HepG2 (cell line): ENCODE results near the gene TMEM156. TPM values are rescaled to one million over a fixed set of nuclear protein-coding genes. Genes with fewer than 3 reads are reported as not detected.

Source experiments
- ATAC-seq: fragments of 200-7000 bp; cut with Tn5 transposase; 3 replicates; pipeline ENCODE4 v1.9.1; 2020; ENCODE audit warnings: mild to moderate bottlenecking, moderate library complexity
- BruUV-seq: library from RNA; stranded (reverse); fragments of 400-500 nt; replicated peaks from 2 replicates; lab custom pipeline; 2021; lab: Mats Ljungman, UMichigan
- CTCF ChIA-PET: fragments of 300-600 bp; formaldehyde crosslinking; extraction: SDS; loops from one replicate; lab custom pipeline; 2021; ENCODE audit warnings: low total read pairs, inconsistent platforms, low intra/inter-chr PET ratio; lab: Yijun Ruan, JAX
- POLR2A ChIA-PET: fragments of 350-600 bp; sonication (Branson Sonifier 250); formaldehyde crosslinking; loops from one replicate; lab custom pipeline; 2020; ENCODE audit warnings: antibody characterized with exemption, inconsistent platforms; lab: Yijun Ruan, JAX
- DNase-seq: peaks from one replicate; pipeline ENCODE4 v3.0.0-alpha.2; 2015; ENCODE audit warnings: low spot score
- FAIRE-seq: peaks from 3 replicates; lab custom pipeline; 2011; peaks lifted over from hg19 to GRCh38; lab: Jason Lieb, UNC
- H2AFZ ChIP-seq: one replicate; pipeline ENCODE4 v1.6.1; 2011; ENCODE audit warnings: low read length, inconsistent platforms
- H3K27ac ChIP-seq: fragments of 300-600 bp; 3 replicates; pipeline ENCODE4 v1.8.0; 2011; ENCODE audit warnings: mixed run types, mild to moderate bottlenecking, mixed read lengths, low read length, inconsistent platforms; ENCODE audit not compliant: insufficient read depth; ENCODE audit errors: extremely low read length
- H3K27me3 ChIP-seq, 2 experiments: fragments of 200-600 bp in 1 of 2; 2 replicates in 1 of 2; 3 replicates in 1 of 2; pipeline versions ENCODE4 v1.6.0 to v1.8.0; 2011; ENCODE audit warnings: low read length in 2 of 2, mild to moderate bottlenecking in 2 of 2, moderate library complexity in 2 of 2, inconsistent platforms in 1 of 2; ENCODE audit not compliant: insufficient read depth in 2 of 2, control insufficient read depth in 1 of 2
- H3K36me3 ChIP-seq, 2 experiments: fragments of 200-600 bp in 1 of 2; replicated peaks in 1 of 2; 2 replicates in 1 of 2; 3 replicates in 1 of 2; pipeline versions ENCODE4 v1.5.1 to v1.8.0; 2011; ENCODE audit warnings: low read length in 2 of 2, inconsistent platforms in 1 of 2; ENCODE audit not compliant: insufficient read depth in 2 of 2, control insufficient read depth in 1 of 2
- H3K4me1 ChIP-seq: 2 replicates; pipeline ENCODE4 v1.5.1; 2012; ENCODE audit warnings: low read length, inconsistent platforms; ENCODE audit not compliant: insufficient read depth
- H3K4me2 ChIP-seq: 2 replicates; pipeline ENCODE4 v1.6.0; 2011; ENCODE audit warnings: low read depth, low read length, inconsistent platforms
- H3K4me3 ChIP-seq, 3 experiments: fragments of 200-600 bp in 1 of 3; sonication (generic), shearing (Covaris generic) in 1 of 3; replicated peaks in 1 of 3; 2 replicates each; pipeline ENCODE4 v1.5.1; 2011 to 2016; ENCODE audit warnings: low read length in 3 of 3, inconsistent platforms in 2 of 3, low read depth in 2 of 3, mild to moderate bottlenecking in 2 of 3, control low read depth in 1 of 3, mixed read lengths in 1 of 3; ENCODE audit not compliant: insufficient read depth in 1 of 3
- H3K79me2 ChIP-seq: one replicate; pipeline ENCODE4 v1.6.1; 2011; ENCODE audit warnings: low read length, inconsistent platforms; ENCODE audit not compliant: insufficient read depth
- H3K9ac ChIP-seq: 2 replicates; pipeline ENCODE4 v1.6.0; 2011; ENCODE audit warnings: mild to moderate bottlenecking, low read depth, low read length, inconsistent platforms; ENCODE audit not compliant: insufficient read depth
- H3K9me3 ChIP-seq: 2 replicates; pipeline ENCODE4 v1.5.1; 2012; ENCODE audit warnings: mild to moderate bottlenecking, low read length
- H4K20me1 ChIP-seq: 2 replicates; pipeline ENCODE4 v1.6.0; 2011; ENCODE audit warnings: inconsistent platforms, mild to moderate bottlenecking, low read length, moderate library complexity; ENCODE audit not compliant: insufficient read depth
- CBX1 ChIP-seq: IDR thresholded peaks from one replicate; pipeline ENCODE4 v1.6.1; 2016; ENCODE audit warnings: antibody characterized with exemption, low read depth
- RELA ChIP-seq: sonication (generic); formaldehyde crosslinking; IDR thresholded peaks from 2 replicates; pipeline ENCODE4 v1.4.0; 2020; ENCODE audit warnings: missing genetic modification reagents
- ZNF160 ChIP-seq: sonication (generic); formaldehyde crosslinking; IDR thresholded peaks from 2 replicates; pipeline ENCODE4 v1.8.0; 2022; ENCODE audit warnings: mild to moderate bottlenecking, inconsistent platforms, missing genetic modification reagents
- ZNF775 ChIP-seq: sonication (generic); formaldehyde crosslinking; IDR thresholded peaks from 2 replicates; pipeline ENCODE4 v1.4.0; 2020; ENCODE audit warnings: missing genetic modification reagents, mild to moderate bottlenecking, moderate library complexity, borderline replicate concordance
- WGBS: methylation state at CpG from one replicate; pipeline ENCODE4 v1.1.6; 2017; ENCODE audit warnings: low lambda C conversion rate; 5-methylcytosine and 5-hydroxymethylcytosine counted together
- in situ Hi-C: cut with HindIII; loops from 2 replicates; pipeline ENCODE4 v1.10.0; 2017; ENCODE audit warnings: low pct_unique_long_range_greater_than_20kb; ENCODE audit not compliant: extremely low pct_ligation_motif_present
- intact Hi-C: fragments of 100-400 bp; cut with micrococcal nuclease; formaldehyde crosslinking; loops from one replicate; pipeline ENCODE4 v1.10.0; 2022; ENCODE audit not compliant: unreplicated experiment
- polyA plus RNA-seq, 8 experiments: library from polyadenylated mRNA; depleted of rRNA in 3 of 8; stranded (reverse) in 7 of 8; unstranded in 1 of 8; fragments of >200 nt; fragmentation: Illumina TruSeq in 4 of 8; extraction: Trizol in 4 of 8; gene quantifications; 2 replicates each; pipeline versions ENCODE4 v1.2.1 to v1.2.3, GENCODE V29; 2011 to 2016; ENCODE audit warnings: low read depth in 4 of 8, missing spikeins in 1 of 8, mixed read lengths in 1 of 8; ENCODE audit not compliant: insufficient read depth in 1 of 8
- total RNA-seq, 5 experiments: library from RNA; depleted of rRNA; stranded (reverse); fragments of >200 nt; fragmentation: Illumina TruSeq; extraction: Trizol; gene quantifications; 2 replicates each; pipeline ENCODE4 v1.2.3, GENCODE V29; 2016; ENCODE audit warnings: low read depth in 1 of 5
- TF ChIP-seq, protein P1 (sequence below): sonication (generic); formaldehyde crosslinking; conservative IDR thresholded peaks from 2 replicates; pipeline ENCODE4 v1.8.0; 2022; ENCODE audit warnings: missing genetic modification reagents
- TF ChIP-seq, protein P2 (sequence below): sonication (generic); formaldehyde crosslinking; IDR thresholded peaks from 2 replicates; pipeline ENCODE4 v1.4.0; 2020; ENCODE audit warnings: missing genetic modification reagents

Gene TMEM156
- total and polyA plus RNA-seq, 2 of the 13 experiments (the other 11 are each of a cell fraction or from before 2014, with no cell fraction given), result 1.6 TPM; not detected in 1

DNA sequence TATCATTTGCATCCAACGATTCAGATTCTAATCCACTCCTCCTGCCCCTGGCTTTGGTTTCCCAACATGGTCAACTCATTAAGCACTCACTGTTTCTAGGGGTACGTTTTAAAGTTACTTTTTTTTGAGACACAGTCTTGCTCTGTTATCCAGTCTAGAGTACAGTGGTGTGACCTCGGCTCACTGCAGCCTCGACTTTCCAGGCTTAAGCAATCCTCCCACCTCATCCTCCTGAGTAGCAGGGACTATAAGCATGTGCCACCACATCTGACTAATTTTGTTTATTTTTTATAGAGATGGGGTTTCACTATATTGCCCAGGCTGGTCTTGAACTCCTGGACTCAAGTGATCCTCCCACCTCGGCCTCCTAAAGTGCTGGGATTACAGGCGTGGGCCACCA is 48.9 kb downstream of the TMEM156 start:
- POLR2A ChIA-PET, result no interaction called here
- in situ Hi-C loops (no loop called here), intact Hi-C loops (loop anchor here (10.0 kb wide), 1 partner anchor 48 kb away; no protein-coding TSS in a partner anchor)
- no TSS peak for BruUV-seq
- Histone ChIP-seq H3K27ac (no peak overlapping the region), H3K79me2 (no peaks in the 10 kb centered on the region), H3K27me3 (no peaks in the 10 kb centered on the region), H4K20me1 (no peaks in the 10 kb centered on the region), H3K4me3 (no peak overlapping the region), H3K4me1 (peaks cover 37% of the 10 kb centered on the region), H3K4me2 (no peak overlapping the region), H3K9ac (no peak overlapping the region), H3K36me3 (no peaks in the 10 kb centered on the region), H3K9me3 (no peaks in the 10 kb centered on the region), H2AFZ (no peak overlapping the region)
- FAIRE-seq, result no peak
- no peak for DNase-seq
- CTCF ChIA-PET, result no interaction called here
- TF ChIP-seq, protein P1, sequence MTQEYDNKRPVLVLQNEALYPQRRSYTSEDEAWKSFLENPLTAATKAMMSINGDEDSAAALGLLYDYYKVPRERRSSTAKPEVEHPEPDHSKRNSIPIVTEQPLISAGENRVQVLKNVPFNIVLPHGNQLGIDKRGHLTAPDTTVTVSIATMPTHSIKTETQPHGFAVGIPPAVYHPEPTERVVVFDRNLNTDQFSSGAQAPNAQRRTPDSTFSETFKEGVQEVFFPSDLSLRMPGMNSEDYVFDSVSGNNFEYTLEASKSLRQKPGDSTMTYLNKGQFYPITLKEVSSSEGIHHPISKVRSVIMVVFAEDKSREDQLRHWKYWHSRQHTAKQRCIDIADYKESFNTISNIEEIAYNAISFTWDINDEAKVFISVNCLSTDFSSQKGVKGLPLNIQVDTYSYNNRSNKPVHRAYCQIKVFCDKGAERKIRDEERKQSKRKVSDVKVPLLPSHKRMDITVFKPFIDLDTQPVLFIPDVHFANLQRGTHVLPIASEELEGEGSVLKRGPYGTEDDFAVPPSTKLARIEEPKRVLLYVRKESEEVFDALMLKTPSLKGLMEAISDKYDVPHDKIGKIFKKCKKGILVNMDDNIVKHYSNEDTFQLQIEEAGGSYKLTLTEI (CRISPR knock-in tag), result no peak
- TF ChIP-seq RELA (CRISPR knock-in tag) (no peak), ZNF775 (CRISPR knock-in tag) (no peak), CBX1 (no peak), ZNF160 (no peak)
- TF ChIP-seq, protein P2, sequence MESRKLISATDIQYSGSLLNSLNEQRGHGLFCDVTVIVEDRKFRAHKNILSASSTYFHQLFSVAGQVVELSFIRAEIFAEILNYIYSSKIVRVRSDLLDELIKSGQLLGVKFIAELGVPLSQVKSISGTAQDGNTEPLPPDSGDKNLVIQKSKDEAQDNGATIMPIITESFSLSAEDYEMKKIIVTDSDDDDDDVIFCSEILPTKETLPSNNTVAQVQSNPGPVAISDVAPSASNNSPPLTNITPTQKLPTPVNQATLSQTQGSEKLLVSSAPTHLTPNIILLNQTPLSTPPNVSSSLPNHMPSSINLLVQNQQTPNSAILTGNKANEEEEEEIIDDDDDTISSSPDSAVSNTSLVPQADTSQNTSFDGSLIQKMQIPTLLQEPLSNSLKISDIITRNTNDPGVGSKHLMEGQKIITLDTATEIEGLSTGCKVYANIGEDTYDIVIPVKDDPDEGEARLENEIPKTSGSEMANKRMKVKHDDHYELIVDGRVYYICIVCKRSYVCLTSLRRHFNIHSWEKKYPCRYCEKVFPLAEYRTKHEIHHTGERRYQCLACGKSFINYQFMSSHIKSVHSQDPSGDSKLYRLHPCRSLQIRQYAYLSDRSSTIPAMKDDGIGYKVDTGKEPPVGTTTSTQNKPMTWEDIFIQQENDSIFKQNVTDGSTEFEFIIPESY (CRISPR knock-in tag), result no peak
- ATAC-seq, result no peak
- 63% methylated on average over 6 of the region's 6 CpGs for WGBS
